ACHN (cell line): ENCODE results near the gene PPP2R5D.

Experiments used
- DNase-seq: peaks from one replicate; pipeline ENCODE4 v3.0.0-alpha.2; 2015
- in situ Hi-C: cut with HindIII; loops from 2 replicates; pipeline ENCODE4 v1.10.0; 2017; ENCODE audit warnings: low sequenced_read_pairs, low pct_ligation_motif_present, low pct_unique_long_range_greater_than_20kb

PPP2R5D gene

GRCh38 chr6:43043310-43043709, 58.9 kb downstream of the PPP2R5D start:
- in situ Hi-C loops, result no loop called here

GRCh38 chr6:43045371-43045930, 61.1 kb downstream of the PPP2R5D start:
- in situ Hi-C loops, result no loop called here
- no peak for DNase-seq

More at GRCh38 chr6:43043310-43043709, 58.9 kb downstream of the PPP2R5D start:
- no peak for DNase-seq

- in situ Hi-C loops, result no loop called here
- no peak for DNase-seq
Observed at GRCh38 chr6:43047998-43048397, 63.6 kb downstream of the PPP2R5D start.

- DNase-seq, result no peak
- in situ Hi-C loops, result no loop called here
Observed at GRCh38 chr6:43050981-43051380, 66.6 kb downstream of the PPP2R5D start.

- DNase-seq, result no peak
Observed at GRCh38 chr6:43052225-43052841, 68.0 kb downstream of the PPP2R5D start.

GRCh38 chr6:43052842-43053544, 68.6 kb downstream of the PPP2R5D start:
- in situ Hi-C loops, result no loop called here
- peak; percentile 26 for DNase-seq

More at GRCh38 chr6:43052225-43052841, 68.0 kb downstream of the PPP2R5D start:
- in situ Hi-C loops, result no loop called here

- DNase-seq, result peak; percentile 94
- in situ Hi-C loops, result no loop called here
Observed at GRCh38 chr6:43053545-43054205, 69.3 kb downstream of the PPP2R5D start, which contains the start of gene CUL7. Gene CUL7 (minus strand): TSS chr6:43053851. CDS start chr6:43052788, 1,063 bp downstream.

- in situ Hi-C loops, result no loop called here
- no peak for DNase-seq
Observed at GRCh38 chr6:43054206-43054943, 70.0 kb downstream of the PPP2R5D start.

- in situ Hi-C loops, result no loop called here
- no peak for DNase-seq
Observed at GRCh38 chr6:43055966-43056365, 71.6 kb downstream of the PPP2R5D start.

GRCh38 chr6:43058531-43058930, 74.2 kb downstream of the PPP2R5D start:
- in situ Hi-C loops, result no loop called here
- DNase-seq, result no peak

GRCh38 chr6:43059168-43060033, 75.0 kb downstream of the PPP2R5D start, which contains the start of the genes KLC4 and MRPL2:
Gene KLC4 (plus strand): TSS chr6:43059631. CDS start chr6:43061336, 1,705 bp downstream.
Gene MRPL2 (minus strand): TSS chr6:43059434. CDS start chr6:43059381, 53 bp downstream.
- in situ Hi-C loops, result no loop called here
- peak; percentile 98 for DNase-seq

GRCh38 chr6:43060034-43060754, 75.8 kb downstream of the PPP2R5D start:
- peak; percentile 25 for DNase-seq
- in situ Hi-C loops, result no loop called here

- no peak for DNase-seq
- in situ Hi-C loops, result no loop called here
Observed at GRCh38 chr6:43060755-43061633, 76.6 kb downstream of the PPP2R5D start.

- in situ Hi-C loops, result no loop called here
- DNase-seq, result no peak
Observed at GRCh38 chr6:43061861-43062260, 77.5 kb downstream of the PPP2R5D start.
